K562 (cell line): ENCODE measurements around the gene GRK4. TPM values are rescaled to one million over a fixed set of nuclear protein-coding genes. Genes with fewer than 3 reads are reported as not detected.

Experiments used
- ARID2 ChIP-seq: fragments of 450-650 bp; IDR thresholded peaks from 2 replicates; pipeline ENCODE4 v1.6.1; 2017; ENCODE audit warnings: antibody characterized with exemption, mild to moderate bottlenecking
- ATF7 ChIP-seq: fragments of 450-650 bp; IDR thresholded peaks from 2 replicates; pipeline ENCODE4 v1.7.1; 2014; ENCODE audit warnings: mild to moderate bottlenecking, moderate library complexity
- KLF10 ChIP-seq: fragments of 250-450 bp; sonication (Bioruptor Pico); IDR thresholded peaks from 2 replicates; pipeline ENCODE4 v1.6.1; 2021; ENCODE audit warnings: matching md5 sums
- MAZ ChIP-seq, 2 experiments: fragments of 450-650 bp in 1 of 2; sonication (generic) in 1 of 2; formaldehyde crosslinking; IDR thresholded peaks in 1 of 2; conservative IDR thresholded peaks in 1 of 2; 2 replicates each; pipeline versions ENCODE4 v1.4.0 to v1.5.0; 2020; ENCODE audit warnings: mild to moderate bottlenecking in 1 of 2, missing genetic modification reagents in 1 of 2
- MYNN ChIP-seq, 2 experiments: sonication (generic); formaldehyde crosslinking in 1 of 2; IDR thresholded peaks; 2 replicates each; pipeline versions ENCODE4 v1.5.0 to v1.6.1; 2016 to 2020; ENCODE audit warnings: antibody characterized with exemption in 1 of 2, missing genetic modification reagents in 1 of 2
- NR1H2 ChIP-seq: sonication (generic); formaldehyde crosslinking; IDR thresholded peaks from 2 replicates; pipeline ENCODE4 v1.4.0; 2020; ENCODE audit warnings: mild to moderate bottlenecking, missing genetic modification reagents
- NR2C2 ChIP-seq, 2 experiments: fragments of 200-800 bp in 1 of 2; sonication (Bioruptor generic) in 1 of 2; sonication (generic) in 1 of 2; formaldehyde crosslinking in 1 of 2; IDR thresholded peaks; 2 replicates each; pipeline versions ENCODE4 v1.6.1 to v1.8.0; 2016 to 2022; ENCODE audit warnings: mild to moderate bottlenecking in 1 of 2, missing compliant biosample characterization in 1 of 2, missing genetic modification characterization in 1 of 2, missing genetic modification reagents in 1 of 2
- PKNOX1 ChIP-seq: fragments of 450-650 bp; IDR thresholded peaks from 2 replicates; pipeline ENCODE4 v1.6.1; 2016
- PML ChIP-seq: IDR thresholded peaks from 2 replicates; pipeline ENCODE4 v1.6.1; 2012; ENCODE audit warnings: low read length, inconsistent platforms
- ZBTB11 ChIP-seq, 3 experiments: fragments of 200-800 bp in 1 of 3; fragments of 250-450 bp in 1 of 3; fragments of 450-650 bp in 1 of 3; sonication (Bioruptor Pico) in 1 of 3; sonication (Bioruptor generic) in 1 of 3; formaldehyde crosslinking in 1 of 3; IDR thresholded peaks; 2 replicates each; pipeline versions ENCODE4 v1.6.1 to v1.8.0; 2016 to 2022; ENCODE audit warnings: mild to moderate bottlenecking in 2 of 3, missing genetic modification characterization in 2 of 3, missing compliant biosample characterization in 1 of 3, moderate library complexity in 1 of 3
- ZNF740 ChIP-seq, 3 experiments: fragments of 200-800 bp in 1 of 3; sonication (Bioruptor generic) in 1 of 3; sonication (generic) in 1 of 3; formaldehyde crosslinking in 1 of 3; IDR thresholded peaks; 2 replicates each; pipeline versions ENCODE4 v1.6.1 to v1.8.0; 2016 to 2022; ENCODE audit warnings: mild to moderate bottlenecking in 2 of 3, missing compliant biosample characterization in 2 of 3, missing genetic modification characterization in 2 of 3, missing genetic modification reagents in 1 of 3
- polyA plus RNA-seq, 8 experiments: library from polyadenylated mRNA; depleted of rRNA in 4 of 8; stranded (reverse) in 5 of 8; unstranded in 3 of 8; fragments of >200 nt; fragmentation: Nextera tagmentation in 2 of 8; fragmentation: Illumina TruSeq in 1 of 8; extraction: Ambion mirVana in 2 of 8; extraction: Trizol in 1 of 8; gene quantifications; 2 replicates each; pipeline versions ENCODE4 v1.2.1 to v1.2.3, GENCODE V29; 2011 to 2014; ENCODE audit warnings: inconsistent platforms in 1 of 8, missing spikeins in 1 of 8
- total RNA-seq, 7 experiments: library from RNA; depleted of rRNA in 6 of 7; stranded (reverse); fragments of >200 nt in 6 of 7; fragmentation: Illumina TruSeq in 2 of 7; extraction: Trizol in 2 of 7; gene quantifications; 2 replicates each; pipeline versions ENCODE4 v1.2.1 to v1.2.3, GENCODE V29; 2011 to 2021; ENCODE audit warnings: low replicate concordance in 1 of 7
- TF ChIP-seq, protein P1 (sequence below): fragments of 450-650 bp; formaldehyde crosslinking; conservative IDR thresholded peaks from 2 replicates; pipeline ENCODE4 v1.4.0; 2022; ENCODE audit warnings: mild to moderate bottlenecking, missing genetic modification characterization
- TF ChIP-seq, protein P2 (sequence below): fragments of 250-450 bp; sonication (Bioruptor Pico); IDR thresholded peaks from 2 replicates; pipeline ENCODE4 v1.4.0; 2020; ENCODE audit warnings: mild to moderate bottlenecking
- TF ChIP-seq, protein P3 (sequence below): fragments of 450-650 bp; conservative IDR thresholded peaks from 2 replicates; pipeline ENCODE4 v1.6.1; 2016; ENCODE audit warnings: missing genetic modification characterization, low read depth, mild to moderate bottlenecking, control low read depth, missing compliant biosample characterization

Gene GRK4
- total and polyA plus RNA-seq, 9 of the 15 experiments (the other 6 are each of a cell fraction or from before 2014, with no cell fraction given), result 1.1 to 4.8 (median 2.6) TPM

GRCh38 chr4:3074846-3075651, 111.7 kb downstream of the GRK4 start (continued):
- TF ChIP-seq, protein P1, sequence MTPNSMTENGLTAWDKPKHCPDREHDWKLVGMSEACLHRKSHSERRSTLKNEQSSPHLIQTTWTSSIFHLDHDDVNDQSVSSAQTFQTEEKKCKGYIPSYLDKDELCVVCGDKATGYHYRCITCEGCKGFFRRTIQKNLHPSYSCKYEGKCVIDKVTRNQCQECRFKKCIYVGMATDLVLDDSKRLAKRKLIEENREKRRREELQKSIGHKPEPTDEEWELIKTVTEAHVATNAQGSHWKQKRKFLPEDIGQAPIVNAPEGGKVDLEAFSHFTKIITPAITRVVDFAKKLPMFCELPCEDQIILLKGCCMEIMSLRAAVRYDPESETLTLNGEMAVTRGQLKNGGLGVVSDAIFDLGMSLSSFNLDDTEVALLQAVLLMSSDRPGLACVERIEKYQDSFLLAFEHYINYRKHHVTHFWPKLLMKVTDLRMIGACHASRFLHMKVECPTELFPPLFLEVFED (CRISPR knock-in tag), result no peak
- TF ChIP-seq, protein P2, sequence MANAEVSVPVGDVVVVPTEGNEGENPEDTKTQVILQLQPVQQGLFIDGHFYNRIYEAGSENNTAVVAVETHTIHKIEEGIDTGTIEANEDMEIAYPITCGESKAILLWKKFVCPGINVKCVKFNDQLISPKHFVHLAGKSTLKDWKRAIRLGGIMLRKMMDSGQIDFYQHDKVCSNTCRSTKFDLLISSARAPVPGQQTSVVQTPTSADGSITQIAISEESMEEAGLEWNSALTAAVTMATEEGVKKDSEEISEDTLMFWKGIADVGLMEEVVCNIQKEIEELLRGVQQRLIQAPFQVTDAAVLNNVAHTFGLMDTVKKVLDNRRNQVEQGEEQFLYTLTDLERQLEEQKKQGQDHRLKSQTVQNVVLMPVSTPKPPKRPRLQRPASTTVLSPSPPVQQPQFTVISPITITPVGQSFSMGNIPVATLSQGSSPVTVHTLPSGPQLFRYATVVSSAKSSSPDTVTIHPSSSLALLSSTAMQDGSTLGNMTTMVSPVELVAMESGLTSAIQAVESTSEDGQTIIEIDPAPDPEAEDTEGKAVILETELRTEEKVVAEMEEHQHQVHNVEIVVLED, result no peak; the same call in 1 of the 2 replicates
- TF ChIP-seq PML, result no peak
- TF ChIP-seq ZBTB11 (CRISPR knock-in tag; IDR thresholded peaks at IDR 0.05), result no peak
- TF ChIP-seq, protein P3, sequence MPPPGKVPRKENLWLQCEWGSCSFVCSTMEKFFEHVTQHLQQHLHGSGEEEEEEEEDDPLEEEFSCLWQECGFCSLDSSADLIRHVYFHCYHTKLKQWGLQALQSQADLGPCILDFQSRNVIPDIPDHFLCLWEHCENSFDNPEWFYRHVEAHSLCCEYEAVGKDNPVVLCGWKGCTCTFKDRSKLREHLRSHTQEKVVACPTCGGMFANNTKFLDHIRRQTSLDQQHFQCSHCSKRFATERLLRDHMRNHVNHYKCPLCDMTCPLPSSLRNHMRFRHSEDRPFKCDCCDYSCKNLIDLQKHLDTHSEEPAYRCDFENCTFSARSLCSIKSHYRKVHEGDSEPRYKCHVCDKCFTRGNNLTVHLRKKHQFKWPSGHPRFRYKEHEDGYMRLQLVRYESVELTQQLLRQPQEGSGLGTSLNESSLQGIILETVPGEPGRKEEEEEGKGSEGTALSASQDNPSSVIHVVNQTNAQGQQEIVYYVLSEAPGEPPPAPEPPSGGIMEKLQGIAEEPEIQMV (tag), result no peak
- TF ChIP-seq KLF10 (CRISPR knock-in tag), result no peak
- no peak for TF ChIP-seq ARID2
- TF ChIP-seq ATF7, result peak; percentile 75
- no peak for TF ChIP-seq MYNN (IDR thresholded peaks at IDR 0.05)
- no peak for TF ChIP-seq MYNN (CRISPR knock-in tag; IDR thresholded peaks at IDR 0.05)
- no peak for TF ChIP-seq NR1H2
- TF ChIP-seq MAZ (CRISPR knock-in tag; conservative IDR thresholded peaks at IDR 0.05 in 1 of 2, IDR thresholded peaks at IDR 0.05 in 1 of 2), result no peak
- 0 out of 2 replicates have a peak, but pooled peaks have one; percentile 10 for TF ChIP-seq ZNF740 (CRISPR knock-in tag; IDR thresholded peaks at IDR 0.05)
- no peak for TF ChIP-seq ZNF740 (tag; IDR thresholded peaks at IDR 0.05)
- TF ChIP-seq PKNOX1, result 0 out of 2 replicates have a peak, but pooled peaks have one; percentile 13
- TF ChIP-seq NR2C2 (CRISPR knock-in tag; IDR thresholded peaks at IDR 0.05), result no peak
- TF ChIP-seq NR2C2 (tag; IDR thresholded peaks at IDR 0.05), result no peak
